ENCODE data around the gene RHD. TPM values are rescaled to one million over a fixed set of nuclear protein-coding genes. Genes with fewer than 3 reads are reported as not detected.
"Not testable (repeated sequence)": the region's sequence is repeated elsewhere in the genome, so short reads cannot be mapped to it uniquely, and the experiment has no call there.

RHD gene
- total and polyA plus RNA-seq, 3 experiments from 2014 or later, result 0.46 TPM; not detected in 2

DNA sequence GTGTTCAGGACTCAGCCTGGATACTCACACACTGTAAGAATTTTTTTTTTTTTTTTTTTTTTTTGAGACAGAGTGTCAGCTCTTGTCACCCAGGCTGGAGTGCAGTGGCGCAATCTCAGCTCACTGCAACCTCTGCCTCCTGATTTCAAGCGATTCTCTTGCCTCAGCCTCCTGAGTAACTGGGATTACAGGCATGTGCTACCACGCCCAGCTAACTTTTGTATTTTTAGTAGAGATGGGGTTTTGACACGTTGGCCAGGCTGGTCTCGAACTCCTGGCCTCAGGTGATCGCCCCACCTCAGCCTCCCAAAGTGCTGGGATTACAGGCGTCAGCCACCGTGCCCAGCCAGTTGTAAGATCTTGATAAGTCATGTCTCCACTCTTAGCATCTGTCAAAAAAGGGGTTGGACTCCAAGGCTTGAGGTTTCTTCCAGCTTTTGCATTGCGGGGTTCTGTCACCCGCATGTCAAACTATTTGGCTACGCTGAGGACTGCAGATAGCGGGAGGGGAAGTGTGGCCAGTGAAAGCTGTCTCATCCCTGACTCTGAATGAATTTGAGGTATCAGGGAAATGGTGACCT, 97.5 kb downstream of the RHD start:
- H3K4me1 ChIP-seq (ENCODE audit: insufficient read depth, low read length); H3K27me3 ChIP-seq (ENCODE audit: insufficient read depth, low read length, poor library complexity, severe bottlenecking); H3K36me3 Mint-ChIP-seq; H3K4me3 ChIP-seq (ENCODE audit: low read length); DNase-seq; H3K27ac ChIP-seq (ENCODE audit: low read depth, low read length); CTCF ChIA-PET; H3K4me1 Mint-ChIP-seq; H3K4me3 Mint-ChIP-seq; H3K9me3 ChIP-seq (ENCODE audit: low read length); H3K9me3 Mint-ChIP-seq; H3K36me3 ChIP-seq (ENCODE audit: insufficient read depth, low read length); H3K27ac Mint-ChIP-seq; H3K27me3 Mint-ChIP-seq: not testable (repeated sequence)
- POLR2A ChIA-PET, result interaction anchor here (0.6 kb wide), 1 partner anchor 20 kb away, joined by 3 read pairs; no protein-coding TSS in a partner anchor

GRCh38 chr1:25371757-25372156, 99.4 kb downstream of the RHD start:
- POLR2A ChIA-PET; H3K4me1 ChIP-seq (ENCODE audit: insufficient read depth, low read length); H3K36me3 Mint-ChIP-seq; H3K4me3 Mint-ChIP-seq; CTCF ChIA-PET; DNase-seq; H3K4me3 ChIP-seq (ENCODE audit: low read length); H3K27ac ChIP-seq (ENCODE audit: low read depth, low read length); H3K36me3 ChIP-seq (ENCODE audit: insufficient read depth, low read length); H3K9me3 ChIP-seq (ENCODE audit: low read length); H3K9me3 Mint-ChIP-seq; H3K27ac Mint-ChIP-seq; H3K27me3 Mint-ChIP-seq; H3K4me1 Mint-ChIP-seq; H3K27me3 ChIP-seq (ENCODE audit: insufficient read depth, low read length, poor library complexity, severe bottlenecking): not testable (repeated sequence)

DNA sequence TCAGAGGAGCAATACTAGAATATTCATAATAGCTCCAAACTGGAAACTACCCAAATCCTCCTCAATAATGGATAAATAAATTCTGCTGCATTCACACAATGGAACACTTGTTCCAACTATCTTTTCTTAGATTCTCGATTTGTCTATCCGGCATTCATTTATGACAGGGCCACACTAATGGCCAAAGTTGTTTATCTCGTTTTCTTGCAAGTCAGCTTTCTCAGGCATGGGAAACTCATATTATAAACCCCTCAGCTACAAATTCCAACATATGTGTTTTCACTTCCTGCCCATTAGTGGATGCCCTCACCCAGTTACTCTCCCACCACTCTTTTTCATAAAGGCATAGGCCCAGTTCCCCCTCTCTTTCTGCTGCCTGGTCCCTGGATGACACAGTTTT, 106.1 kb downstream of the RHD start:
- POLR2A ChIA-PET; H3K27me3 ChIP-seq (ENCODE audit: insufficient read depth, low read length, poor library complexity, severe bottlenecking); DNase-seq; H3K4me3 Mint-ChIP-seq; H3K27ac ChIP-seq (ENCODE audit: low read depth, low read length); H3K9me3 ChIP-seq (ENCODE audit: low read length); H3K36me3 Mint-ChIP-seq; H3K36me3 ChIP-seq (ENCODE audit: insufficient read depth, low read length); H3K27ac Mint-ChIP-seq; H3K27me3 Mint-ChIP-seq; H3K4me3 ChIP-seq (ENCODE audit: low read length); H3K9me3 Mint-ChIP-seq; CTCF ChIA-PET; H3K4me1 Mint-ChIP-seq; H3K4me1 ChIP-seq (ENCODE audit: insufficient read depth, low read length): not testable (repeated sequence)

Other genes starting within 250 kb of the RHD start
- gene SYF2, start 40.0 kb upstream of the RHD start, total RNA-seq, result 10 to 100 TPM; 38.4 to 40.4 TPM
- gene SYF2, start 40.0 kb upstream of the RHD start, polyA plus RNA-seq, result 90.7 TPM
- 100 to 1,000 TPM; 116 to 124 TPM for gene RSRP1, start 25.1 kb upstream of the RHD start, total RNA-seq
- gene RSRP1, start 25.1 kb upstream of the RHD start, polyA plus RNA-seq, result 47.5 TPM
- gene TMEM50A, start 65.8 kb downstream of the RHD start, total RNA-seq, result 100 to 1,000 TPM; 110 to 117 TPM
- gene TMEM50A, start 65.8 kb downstream of the RHD start, polyA plus RNA-seq, result 217 TPM
- under 1 TPM; 0.26 to 0.33 TPM for gene RHCE, start 148.3 kb downstream of the RHD start, total RNA-seq
- gene RHCE, start 148.3 kb downstream of the RHD start, polyA plus RNA-seq, result 0.18 TPM
- 10 to 100 TPM; 14.7 to 15.6 TPM for gene MACO1, start 158.4 kb downstream of the RHD start, total RNA-seq
- gene MACO1, start 158.4 kb downstream of the RHD start, polyA plus RNA-seq, result 7.5 TPM

All from CD8-positive, alpha-beta memory T cell (primary cell).